IMR-90 (cell line): ENCODE data around the gene MAML1.

Experiments
- BHLHE40 ChIP-seq: fragments of 150-350 bp; IDR thresholded peaks from 2 replicates; pipeline ENCODE4 v1.6.1; 2016; ENCODE audit warnings: mild to moderate bottlenecking, low read depth, low read length
- MAFK ChIP-seq: IDR thresholded peaks from 2 replicates; pipeline ENCODE4 v1.6.1; 2012; ENCODE audit warnings: low read depth, low read length, improper control_type of control experiment
- MAZ ChIP-seq: IDR thresholded peaks from 2 replicates; pipeline ENCODE4 v1.6.1; 2012; ENCODE audit warnings: low read depth, mild to moderate bottlenecking, low read length, improper control_type of control experiment, moderate library complexity, borderline replicate concordance
- TF ChIP-seq, protein P1 (sequence below): conservative IDR thresholded peaks from 2 replicates; pipeline ENCODE4 v1.5.1; 2012; ENCODE audit warnings: mild to moderate bottlenecking, low read depth, low read length, improper control_type of control experiment
- TF ChIP-seq, protein P2 (sequence below): fragments of 150-350 bp; IDR thresholded peaks from 2 replicates; pipeline ENCODE4 v1.6.1; 2016; ENCODE audit warnings: low read depth, mild to moderate bottlenecking, low read length, moderate library complexity, borderline replicate concordance

- TF ChIP-seq, protein P1, sequence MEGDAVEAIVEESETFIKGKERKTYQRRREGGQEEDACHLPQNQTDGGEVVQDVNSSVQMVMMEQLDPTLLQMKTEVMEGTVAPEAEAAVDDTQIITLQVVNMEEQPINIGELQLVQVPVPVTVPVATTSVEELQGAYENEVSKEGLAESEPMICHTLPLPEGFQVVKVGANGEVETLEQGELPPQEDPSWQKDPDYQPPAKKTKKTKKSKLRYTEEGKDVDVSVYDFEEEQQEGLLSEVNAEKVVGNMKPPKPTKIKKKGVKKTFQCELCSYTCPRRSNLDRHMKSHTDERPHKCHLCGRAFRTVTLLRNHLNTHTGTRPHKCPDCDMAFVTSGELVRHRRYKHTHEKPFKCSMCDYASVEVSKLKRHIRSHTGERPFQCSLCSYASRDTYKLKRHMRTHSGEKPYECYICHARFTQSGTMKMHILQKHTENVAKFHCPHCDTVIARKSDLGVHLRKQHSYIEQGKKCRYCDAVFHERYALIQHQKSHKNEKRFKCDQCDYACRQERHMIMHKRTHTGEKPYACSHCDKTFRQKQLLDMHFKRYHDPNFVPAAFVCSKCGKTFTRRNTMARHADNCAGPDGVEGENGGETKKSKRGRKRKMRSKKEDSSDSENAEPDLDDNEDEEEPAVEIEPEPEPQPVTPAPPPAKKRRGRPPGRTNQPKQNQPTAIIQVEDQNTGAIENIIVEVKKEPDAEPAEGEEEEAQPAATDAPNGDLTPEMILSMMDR, result no peak
- TF ChIP-seq BHLHE40 (no peak), MAZ (no peak), MAFK (no peak)
- TF ChIP-seq, protein P2, sequence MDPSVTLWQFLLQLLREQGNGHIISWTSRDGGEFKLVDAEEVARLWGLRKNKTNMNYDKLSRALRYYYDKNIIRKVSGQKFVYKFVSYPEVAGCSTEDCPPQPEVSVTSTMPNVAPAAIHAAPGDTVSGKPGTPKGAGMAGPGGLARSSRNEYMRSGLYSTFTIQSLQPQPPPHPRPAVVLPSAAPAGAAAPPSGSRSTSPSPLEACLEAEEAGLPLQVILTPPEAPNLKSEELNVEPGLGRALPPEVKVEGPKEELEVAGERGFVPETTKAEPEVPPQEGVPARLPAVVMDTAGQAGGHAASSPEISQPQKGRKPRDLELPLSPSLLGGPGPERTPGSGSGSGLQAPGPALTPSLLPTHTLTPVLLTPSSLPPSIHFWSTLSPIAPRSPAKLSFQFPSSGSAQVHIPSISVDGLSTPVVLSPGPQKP, result no peak
Measured at GRCh38 chr5:179800071-179800695, 67.6 kb downstream of the MAML1 start.
